Uterus (tissue), 4 donors: Measurements from ENCODE around the gene NET1. TPM values are rescaled to one million over a fixed set of nuclear protein-coding genes. Genes with fewer than 3 reads are reported as not detected.

Experiments
- DNase-seq, 2 donors: peaks; one replicate each; pipeline ENCODE4 v3.0.0-alpha.2; 2019 to 2020
- H3K27ac ChIP-seq, 2 donors: fragments of 200-600 bp; sonication (generic); 1 replicate in 1 of 2; 2 replicates in 1 of 2; pipeline ENCODE4 v1.5.1; 2016 to 2018
- H3K27me3 ChIP-seq, 2 donors: fragments of 200-600 bp; sonication (generic); one replicate each; pipeline ENCODE4 v1.5.1; 2018 to 2019; ENCODE audit warnings: control low read depth in 1 of 2
- H3K36me3 ChIP-seq, 2 donors: fragments of 200-600 bp; sonication (generic); one replicate each; pipeline ENCODE4 v1.5.1; 2019; ENCODE audit warnings: control low read depth in 1 of 2
- H3K4me1 ChIP-seq, 2 donors: fragments of 200-600 bp; sonication (generic); one replicate each; pipeline ENCODE4 v1.5.1; 2018 to 2019; ENCODE audit warnings: control low read depth in 1 of 2
- H3K4me3 ChIP-seq, 2 donors: fragments of 200-600 bp; sonication (generic); 1 replicate in 1 of 2; 2 replicates in 1 of 2; pipeline ENCODE4 v1.5.1; 2018 to 2019; ENCODE audit warnings: mild to moderate bottlenecking in 1 of 2
- H3K9me3 ChIP-seq, 2 donors: fragments of 200-600 bp; sonication (generic); one replicate each; pipeline ENCODE4 v1.5.1; 2019; ENCODE audit warnings: control low read depth in 1 of 2
- CTCF ChIP-seq, 4 experiments: fragments of 200-600 bp in 2 of 4; fragments of 450-650 bp in 2 of 4; sonication (generic) in 2 of 4; IDR thresholded peaks; one replicate each; pipeline ENCODE4 v1.5.1; 2016 to 2019; ENCODE audit warnings: antibody characterized with exemption in 4 of 4, mild to moderate bottlenecking in 2 of 4, moderate library complexity in 1 of 4
- POLR2A ChIP-seq, 2 donors: fragments of 450-650 bp; IDR thresholded peaks; one replicate each; pipeline ENCODE4 v1.6.1; 2016; ENCODE audit warnings: antibody characterized with exemption in 2 of 2, mild to moderate bottlenecking in 1 of 2, moderate library complexity in 1 of 2
- intact Hi-C: fragments of 100-400 bp; cut with DNase I; formaldehyde crosslinking; loops from one replicate; pipeline ENCODE4 v1.15.1; 2023; ENCODE audit warnings: low total_unique reads
- total RNA-seq, 4 donors: library from RNA; depleted of rRNA in 3 of 4; stranded (reverse); fragments of >200 nt in 3 of 4; gene quantifications; one replicate each; pipeline versions ENCODE4 v1.1.0 to v1.2.4, GENCODE V29; 2014 to 2023
- donor health status: DM: yes; HTN: yes; CAD: no.

Gene NET1
- total RNA-seq, 4 donors from 2014 or later, result 21.0 to 126 (median 87.0) TPM

DNA sequence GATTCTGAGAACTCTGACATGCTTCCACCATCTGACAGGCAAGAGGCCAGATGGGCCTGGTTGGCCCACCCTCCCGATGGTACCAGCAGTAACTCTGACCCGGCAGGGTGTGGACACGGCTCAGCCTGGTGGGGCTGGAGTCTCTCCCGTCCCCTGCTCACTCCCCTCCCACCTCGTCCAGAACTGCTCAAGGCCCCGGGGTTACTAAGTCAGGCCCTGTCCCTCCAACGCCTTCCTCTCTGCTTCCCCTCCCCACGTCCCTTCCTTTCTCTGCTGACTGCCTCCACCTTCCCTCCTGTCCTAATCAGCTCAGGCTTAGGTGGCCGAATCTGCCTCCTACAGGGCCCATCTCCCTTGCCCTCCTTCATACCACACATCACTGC is 74.5 kb downstream of the NET1 start:
- no peaks in the 10 kb centered on the region for H3K36me3 ChIP-seq
- no peaks in the 10 kb centered on the region for H3K9me3 ChIP-seq
- H3K27ac ChIP-seq, result no peak overlapping the region
- TF ChIP-seq POLR2A (IDR thresholded peaks at IDR 0.05), result no peak
- intact Hi-C loops, result no loop called here
- no peaks in the 10 kb centered on the region for H3K4me1 ChIP-seq
- DNase-seq, result no peak
- no peaks in the 10 kb centered on the region for H3K27me3 ChIP-seq
- H3K4me3 ChIP-seq, result no peak overlapping the region

GRCh38 chr10:5488272-5489161 is 76.2 kb downstream of the NET1 start:
- H3K9me3 ChIP-seq, result no peaks in the 10 kb centered on the region
- H3K36me3 ChIP-seq, result no peaks in the 10 kb centered on the region
- no peaks in the 10 kb centered on the region for H3K27me3 ChIP-seq
- intact Hi-C loops, result no loop called here
- no peak overlapping the region for H3K27ac ChIP-seq
- no peak for DNase-seq
- H3K4me1 ChIP-seq, result no peaks in the 10 kb centered on the region
- TF ChIP-seq POLR2A (IDR thresholded peaks at IDR 0.05), result no peak
- TF ChIP-seq CTCF (IDR thresholded peaks at IDR 0.05), result no peak
- H3K4me3 ChIP-seq, result no peak overlapping the region

- no peaks in the 10 kb centered on the region for H3K36me3 ChIP-seq
- no peak for TF ChIP-seq POLR2A (IDR thresholded peaks at IDR 0.05)
- TF ChIP-seq CTCF (IDR thresholded peaks at IDR 0.05), result no peak
- H3K9me3 ChIP-seq, result no peaks in the 10 kb centered on the region
- H3K4me1 ChIP-seq, result no peaks in the 10 kb centered on the region
- no peak for DNase-seq
- intact Hi-C loops, result no loop called here
- H3K27ac ChIP-seq, result no peak overlapping the region
- no peaks in the 10 kb centered on the region for H3K27me3 ChIP-seq
- H3K4me3 ChIP-seq, result no peak overlapping the region
Observed at GRCh38 chr10:5490032-5490431, 77.7 kb downstream of the NET1 start.

- Histone ChIP-seq H3K4me3 (no peak overlapping the region), H3K27me3 (no peaks in the 10 kb centered on the region), H3K36me3 (no peaks in the 10 kb centered on the region), H3K4me1 (no peaks in the 10 kb centered on the region), H3K27ac (no peak overlapping the region), H3K9me3 (no peaks in the 10 kb centered on the region)
- intact Hi-C loops, result no loop called here
- TF ChIP-seq POLR2A (IDR thresholded peaks at IDR 0.05) (no peak), CTCF (IDR thresholded peaks at IDR 0.05) (no peak)
- DNase-seq, result no peak
Observed at GRCh38 chr10:5490698-5491464, 78.5 kb downstream of the NET1 start.

GRCh38 chr10:5491477-5491876 is 79.1 kb downstream of the NET1 start:
- Histone ChIP-seq H3K36me3 (no peaks in the 10 kb centered on the region), H3K4me1 (no peaks in the 10 kb centered on the region), H3K4me3 (no peak overlapping the region), H3K9me3 (no peaks in the 10 kb centered on the region), H3K27ac (no peak overlapping the region), H3K27me3 (no peaks in the 10 kb centered on the region)
- TF ChIP-seq POLR2A (IDR thresholded peaks at IDR 0.05) (no peak), CTCF (IDR thresholded peaks at IDR 0.05) (no peak)
- no peak for DNase-seq
- intact Hi-C loops, result no loop called here
